ENCODE data around the gene THSD4. TPM values are rescaled to one million over a fixed set of nuclear protein-coding genes. Genes with fewer than 3 reads are reported as not detected.

THSD4 gene
- total and polyA plus RNA-seq, 7 donors, result 1.4 to 7.8 (median 2.2) TPM

- Histone ChIP-seq H3K9me3 (no peaks in the 10 kb centered on the region), H3K36me3 (no peaks in the 10 kb centered on the region), H3K27me3 (no peaks in the 10 kb centered on the region), H3K27ac (no peak overlapping the region), H3K4me3 (no peak overlapping the region), H3K4me1 (no peaks in the 10 kb centered on the region)
- no peak for DNase-seq
- TF ChIP-seq EP300 (IDR thresholded peaks at IDR 0.05) (no peak), POLR2A (IDR thresholded peaks at IDR 0.05) (no peak), CTCF (IDR thresholded peaks at IDR 0.05) (no peak), POLR2AphosphoS5 (IDR thresholded peaks at IDR 0.05) (no peak)
- intact Hi-C loops (cut with DNase I), result no loop called here
- 96% methylated on average over 4 of the region's 4 CpGs for WGBS, 2 donors
These were observed 507.8 kb downstream of the THSD4 start for GRCh38 chr15:71623111-71623510.

- no peaks in the 10 kb centered on the region for H3K27me3 ChIP-seq
- H3K9me3 ChIP-seq, result no peaks in the 10 kb centered on the region
- H3K4me1 ChIP-seq, result peaks cover 0 to 24% (median 5%) of the 10 kb centered on the region in 4 donors
- TF ChIP-seq POLR2AphosphoS5 (IDR thresholded peaks at IDR 0.05), result no peak
- no peak for TF ChIP-seq POLR2A (IDR thresholded peaks at IDR 0.05)
- TF ChIP-seq CTCF (IDR thresholded peaks at IDR 0.05), result no peak
- no peak for TF ChIP-seq EP300 (IDR thresholded peaks at IDR 0.05)
- no peak overlapping the region for H3K27ac ChIP-seq
- no peak overlapping the region for H3K4me3 ChIP-seq
- 93 to 95% methylated on average over 4 of the region's 4 CpGs for WGBS, 2 donors
- H3K36me3 ChIP-seq, result no peaks in the 10 kb centered on the region
- intact Hi-C loops (cut with DNase I), result no loop called here
- no peak for DNase-seq
These were observed 511.4 kb downstream of the THSD4 start for GRCh38 chr15:71626596-71627088.

- Histone ChIP-seq H3K4me1 (peaks cover 0 to 24% (median 5%) of the 10 kb centered on the region in 4 donors), H3K36me3 (no peaks in the 10 kb centered on the region), H3K27me3 (no peaks in the 10 kb centered on the region), H3K9me3 (no peaks in the 10 kb centered on the region), H3K27ac (no peak overlapping the region), H3K4me3 (no peak overlapping the region)
- 89% methylated on average over 2 of the region's 2 CpGs for WGBS, 2 donors
- TF ChIP-seq EP300 (IDR thresholded peaks at IDR 0.05) (no peak), POLR2A (IDR thresholded peaks at IDR 0.05) (no peak), CTCF (IDR thresholded peaks at IDR 0.05) (no peak), POLR2AphosphoS5 (IDR thresholded peaks at IDR 0.05) (no peak)
- intact Hi-C loops (cut with DNase I), result no loop called here
- DNase-seq, result no peak
These were observed 511.9 kb downstream of the THSD4 start for GRCh38 chr15:71627188-71627587.

GRCh38 chr15:71627604-71628003 is 512.3 kb downstream of the THSD4 start:
- no peak for DNase-seq
- no peaks in the 10 kb centered on the region for H3K36me3 ChIP-seq
- no peaks in the 10 kb centered on the region for H3K27me3 ChIP-seq
- 84 to 90% methylated on average over 3 of the region's 3 CpGs for WGBS, 2 donors
- H3K4me3 ChIP-seq, result no peak overlapping the region
- H3K9me3 ChIP-seq, result no peaks in the 10 kb centered on the region
- TF ChIP-seq CTCF (IDR thresholded peaks at IDR 0.05) (no peak), EP300 (IDR thresholded peaks at IDR 0.05) (no peak), POLR2AphosphoS5 (IDR thresholded peaks at IDR 0.05) (no peak), POLR2A (IDR thresholded peaks at IDR 0.05) (no peak)
- peaks cover 0 to 24% (median 5%) of the 10 kb centered on the region in 4 donors for H3K4me1 ChIP-seq
- no peak overlapping the region for H3K27ac ChIP-seq
- intact Hi-C loops (cut with DNase I), result no loop called here

All from sigmoid colon (tissue), 7 donors.